ENCODE data around the gene SYT2. TPM values are rescaled to one million over a fixed set of nuclear protein-coding genes. Genes with fewer than 3 reads are reported as not detected.
A peak's percentile ranks its signal among the peaks of the same experiment; 100 is the strongest.

SYT2 gene
- total RNA-seq, 1 donor from 2014 or later: 0.06 TPM

- H3K36me3 ChIP-seq: no peaks in the 10 kb centered on the region
- DNase-seq (no peak), ATAC-seq (no peak)
- H3K27ac ChIP-seq: no peak overlapping the region
- no peaks in the 10 kb centered on the region for H3K27me3 ChIP-seq
- no peaks in the 10 kb centered on the region for H3K9me3 ChIP-seq
- intact Hi-C loops (cut with DNase I): loop anchor here (10.0 kb wide), 1 partner anchor 133 kb away; no protein-coding TSS in a partner anchor
- TF ChIP-seq, protein P1, sequence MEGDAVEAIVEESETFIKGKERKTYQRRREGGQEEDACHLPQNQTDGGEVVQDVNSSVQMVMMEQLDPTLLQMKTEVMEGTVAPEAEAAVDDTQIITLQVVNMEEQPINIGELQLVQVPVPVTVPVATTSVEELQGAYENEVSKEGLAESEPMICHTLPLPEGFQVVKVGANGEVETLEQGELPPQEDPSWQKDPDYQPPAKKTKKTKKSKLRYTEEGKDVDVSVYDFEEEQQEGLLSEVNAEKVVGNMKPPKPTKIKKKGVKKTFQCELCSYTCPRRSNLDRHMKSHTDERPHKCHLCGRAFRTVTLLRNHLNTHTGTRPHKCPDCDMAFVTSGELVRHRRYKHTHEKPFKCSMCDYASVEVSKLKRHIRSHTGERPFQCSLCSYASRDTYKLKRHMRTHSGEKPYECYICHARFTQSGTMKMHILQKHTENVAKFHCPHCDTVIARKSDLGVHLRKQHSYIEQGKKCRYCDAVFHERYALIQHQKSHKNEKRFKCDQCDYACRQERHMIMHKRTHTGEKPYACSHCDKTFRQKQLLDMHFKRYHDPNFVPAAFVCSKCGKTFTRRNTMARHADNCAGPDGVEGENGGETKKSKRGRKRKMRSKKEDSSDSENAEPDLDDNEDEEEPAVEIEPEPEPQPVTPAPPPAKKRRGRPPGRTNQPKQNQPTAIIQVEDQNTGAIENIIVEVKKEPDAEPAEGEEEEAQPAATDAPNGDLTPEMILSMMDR (IDR thresholded peaks at IDR 0.05): no peak
- no peak overlapping the region for H3K4me3 ChIP-seq
- H3K4me1 ChIP-seq: peaks cover 12% of the 10 kb centered on the region
Measured at GRCh38 chr1:202591515-202591914, 118.7 kb downstream of the SYT2 start.

DNA sequence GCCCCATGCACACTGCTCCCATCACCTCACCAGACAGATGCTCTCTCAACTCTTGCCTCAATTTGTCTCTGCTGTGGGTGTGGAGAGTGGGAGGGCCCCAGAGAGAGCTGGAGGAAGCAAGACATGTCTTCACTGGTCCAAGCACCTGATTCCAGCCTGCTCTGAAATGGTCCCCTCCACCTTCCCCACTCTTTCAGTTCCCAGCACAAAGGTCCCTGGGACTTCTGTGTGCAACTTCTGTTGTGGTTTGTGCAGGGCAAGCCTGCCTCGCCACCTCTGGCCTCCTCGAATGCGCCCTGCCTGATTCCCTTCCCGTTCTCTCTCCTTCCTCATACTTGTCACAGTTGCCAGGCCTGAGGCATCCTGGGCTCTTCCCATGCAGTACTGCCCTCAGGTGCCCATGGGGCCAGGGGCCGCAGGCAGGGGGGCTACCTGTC, 119.3 kb downstream of the SYT2 start:
- no peak overlapping the region for H3K27ac ChIP-seq
- intact Hi-C loops (cut with DNase I): loop anchor here (10.0 kb wide), 1 partner anchor 134 kb away; no protein-coding TSS in a partner anchor
- DNase-seq: no peak

DNA sequence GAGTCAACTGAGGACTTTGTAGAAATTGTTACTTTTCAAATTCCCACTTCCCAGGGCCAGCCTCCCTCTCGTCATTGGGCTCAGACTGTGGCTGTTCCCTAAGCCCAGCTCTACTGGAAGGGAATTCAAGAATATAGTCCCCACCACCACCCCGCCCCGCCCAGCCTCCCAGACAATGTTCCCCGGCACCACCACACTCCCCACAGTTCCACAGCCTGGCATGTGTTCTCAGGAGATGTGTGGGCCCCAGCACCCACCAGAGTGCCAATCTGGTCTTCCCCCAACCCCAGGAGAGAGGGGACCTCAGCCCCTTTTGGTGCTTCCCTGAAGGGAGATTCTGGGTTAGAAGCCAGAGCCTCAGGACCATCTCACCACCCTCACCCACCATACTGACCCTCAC, 120.1 kb downstream of the SYT2 start:
- intact Hi-C loops (cut with DNase I): loop anchor here (10.0 kb wide), 1 partner anchor 135 kb away; no protein-coding TSS in a partner anchor
- ATAC-seq: no peak
- no peak for DNase-seq
- no peaks in the 10 kb centered on the region for H3K36me3 ChIP-seq
- TF ChIP-seq, protein P1 (IDR thresholded peaks at IDR 0.05): no peak
- H3K27me3 ChIP-seq: no peaks in the 10 kb centered on the region
- H3K4me1 ChIP-seq: peaks cover 18% of the 10 kb centered on the region
- peak overlapping the region; percentile 74 for H3K27ac ChIP-seq
- H3K9me3 ChIP-seq: no peaks in the 10 kb centered on the region
- H3K4me3 ChIP-seq: no peak overlapping the region

More for the DNA sequence above, 119.3 kb downstream of the SYT2 start:
- no peaks in the 10 kb centered on the region for H3K9me3 ChIP-seq
- TF ChIP-seq, protein P1 (IDR thresholded peaks at IDR 0.05): no peak
- H3K4me1 ChIP-seq: peaks cover 17% of the 10 kb centered on the region
- H3K36me3 ChIP-seq: no peaks in the 10 kb centered on the region
- no peak for ATAC-seq
- H3K4me3 ChIP-seq: no peak overlapping the region
- H3K27me3 ChIP-seq: no peaks in the 10 kb centered on the region

DNA sequence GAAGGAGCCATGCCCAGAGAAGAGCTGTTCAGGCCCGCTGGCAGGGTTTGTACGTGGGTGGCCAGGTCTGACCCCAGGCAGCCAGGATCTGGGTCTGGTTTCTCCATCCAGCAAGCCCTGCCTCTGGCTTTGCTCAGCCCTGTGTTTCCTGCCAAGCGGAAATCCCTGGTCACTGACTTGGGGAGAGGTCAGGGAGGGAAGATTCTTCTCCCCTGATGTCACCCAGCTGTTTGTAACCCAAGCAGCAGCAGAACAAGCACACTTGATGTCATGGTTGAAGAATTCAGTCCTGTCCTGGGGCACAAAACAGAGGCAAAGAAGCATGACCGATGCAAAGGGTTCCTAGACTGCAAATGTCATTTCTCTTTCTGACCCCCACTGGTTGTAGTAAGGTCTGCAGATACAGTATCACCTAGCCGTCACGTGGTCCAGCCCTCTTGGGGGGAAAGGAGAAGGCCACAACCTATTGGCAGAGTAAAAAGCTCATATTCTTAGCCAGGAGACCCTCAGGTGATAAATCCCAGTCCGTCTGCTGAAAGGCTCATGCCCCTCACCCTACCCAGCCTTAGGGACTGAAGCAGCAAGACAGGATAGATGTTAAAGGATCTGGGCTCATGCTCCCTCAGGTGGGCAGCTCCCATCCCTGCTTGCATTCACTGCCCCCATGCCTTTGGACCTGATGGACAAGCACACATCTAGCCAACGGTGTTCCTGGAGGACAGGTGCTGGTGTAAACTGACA, 120.9 kb downstream of the SYT2 start:
- peak; percentile 78 for ATAC-seq
- intact Hi-C loops (cut with DNase I): no loop called here
- Histone ChIP-seq H3K9me3 (no peaks in the 10 kb centered on the region), H3K4me1 (peaks cover 18% of the 10 kb centered on the region), H3K4me3 (no peak overlapping the region), H3K27me3 (no peaks in the 10 kb centered on the region), H3K27ac (peak overlapping the region; percentile 74), H3K36me3 (no peaks in the 10 kb centered on the region)
- DNase-seq: no peak
- TF ChIP-seq, protein P1 (IDR thresholded peaks at IDR 0.05): no peak

DNA sequence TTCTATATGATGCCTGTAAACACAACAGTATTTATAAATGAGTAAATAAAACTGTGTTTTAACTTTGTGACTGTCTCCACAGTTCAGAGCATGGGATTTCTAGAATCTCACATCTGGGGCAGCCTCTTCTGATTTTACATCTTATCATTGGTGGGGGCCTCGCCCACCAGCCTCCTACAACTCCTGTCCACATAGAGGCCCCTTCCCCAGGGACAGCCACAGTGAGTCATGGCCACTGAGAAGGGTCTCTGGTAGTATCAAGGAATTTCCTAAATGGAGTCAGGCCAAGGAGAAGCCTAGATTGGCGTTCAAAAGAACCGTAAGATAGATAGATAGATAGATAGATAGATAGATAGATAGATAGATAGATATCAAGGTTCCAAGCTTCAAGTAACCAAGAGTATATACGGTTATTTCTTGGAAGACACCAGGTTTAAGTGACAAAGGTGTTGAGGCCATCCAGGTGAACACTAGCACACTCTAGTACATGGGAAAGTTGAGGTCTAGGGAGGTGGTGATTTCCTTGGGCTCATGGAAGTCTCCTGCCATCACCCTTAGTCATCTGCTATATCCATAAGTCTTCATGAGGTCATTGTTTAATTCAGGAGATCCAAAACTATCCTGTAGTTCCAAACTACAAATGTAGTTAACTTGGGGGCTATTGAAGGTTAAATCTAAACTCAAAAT, 121.6 kb downstream of the SYT2 start:
- Histone ChIP-seq H3K4me1 (peaks cover 18% of the 10 kb centered on the region), H3K4me3 (no peak overlapping the region), H3K36me3 (no peaks in the 10 kb centered on the region), H3K27me3 (no peaks in the 10 kb centered on the region), H3K9me3 (no peaks in the 10 kb centered on the region), H3K27ac (peak overlapping the region; percentile 74)
- ATAC-seq (no peak), DNase-seq (no peak)
- intact Hi-C loops (cut with DNase I): no loop called here
- TF ChIP-seq, protein P1 (IDR thresholded peaks at IDR 0.05): no peak

All from upper lobe of right lung (tissue), 1 donor.